ENCODE results near the gene BBC3.

GRCh38 chr19:47272448-47273312 is 41.7 kb upstream of the BBC3 start:
- no peak for TF ChIP-seq POLR2A (IDR thresholded peaks at IDR 0.05)
- TF ChIP-seq, protein P1, sequence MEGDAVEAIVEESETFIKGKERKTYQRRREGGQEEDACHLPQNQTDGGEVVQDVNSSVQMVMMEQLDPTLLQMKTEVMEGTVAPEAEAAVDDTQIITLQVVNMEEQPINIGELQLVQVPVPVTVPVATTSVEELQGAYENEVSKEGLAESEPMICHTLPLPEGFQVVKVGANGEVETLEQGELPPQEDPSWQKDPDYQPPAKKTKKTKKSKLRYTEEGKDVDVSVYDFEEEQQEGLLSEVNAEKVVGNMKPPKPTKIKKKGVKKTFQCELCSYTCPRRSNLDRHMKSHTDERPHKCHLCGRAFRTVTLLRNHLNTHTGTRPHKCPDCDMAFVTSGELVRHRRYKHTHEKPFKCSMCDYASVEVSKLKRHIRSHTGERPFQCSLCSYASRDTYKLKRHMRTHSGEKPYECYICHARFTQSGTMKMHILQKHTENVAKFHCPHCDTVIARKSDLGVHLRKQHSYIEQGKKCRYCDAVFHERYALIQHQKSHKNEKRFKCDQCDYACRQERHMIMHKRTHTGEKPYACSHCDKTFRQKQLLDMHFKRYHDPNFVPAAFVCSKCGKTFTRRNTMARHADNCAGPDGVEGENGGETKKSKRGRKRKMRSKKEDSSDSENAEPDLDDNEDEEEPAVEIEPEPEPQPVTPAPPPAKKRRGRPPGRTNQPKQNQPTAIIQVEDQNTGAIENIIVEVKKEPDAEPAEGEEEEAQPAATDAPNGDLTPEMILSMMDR (IDR thresholded peaks at IDR 0.05 in 4 of 5, conservative IDR thresholded peaks at IDR 0.05 in 1 of 5) = no peak

Data from gastrocnemius medialis (tissue), 4 donors.